Activated B cell treated with CpG ODN at 0.5 μM for 24 hours (primary cell): ENCODE results near the gene EPB41L1. TPM values are rescaled to one million over a fixed set of nuclear protein-coding genes. Genes with fewer than 3 reads are reported as not detected.

Source experiments
- ATAC-seq: fragments of 200-7000 bp; cut with Tn5 transposase; one replicate; pipeline ENCODE4 v1.10.0; 2021; ENCODE audit warnings: low read depth, mild to moderate bottlenecking, moderate library complexity
- CTCF ChIA-PET: fragments of 350-600 bp; sonication (Branson Sonifier 250); formaldehyde crosslinking; loops from one replicate; lab custom pipeline; 2021; ENCODE audit warnings: antibody characterized with exemption; lab: Charles Lee
- POLR2A ChIA-PET: fragments of 350-600 bp; sonication (Branson Sonifier 250); formaldehyde crosslinking; loops from one replicate; lab custom pipeline; 2021; ENCODE audit warnings: antibody characterized with exemption; lab: Charles Lee
- DNase-seq: peaks from one replicate; pipeline ENCODE4 v3.0.0; 2022
- H3K27ac Mint-ChIP-seq: one replicate; pipeline ENCODE4 v1.8.0; 2020; ENCODE audit warnings: mixed read lengths
- H3K27me3 Mint-ChIP-seq: one replicate; pipeline ENCODE4 v1.8.0; 2021; ENCODE audit warnings: mixed read lengths
- H3K36me3 Mint-ChIP-seq: one replicate; pipeline ENCODE4 v1.8.0; 2021; ENCODE audit warnings: low read depth, mixed read lengths
- H3K4me1 Mint-ChIP-seq: one replicate; pipeline ENCODE4 v1.8.0; 2021; ENCODE audit warnings: mixed read lengths
- H3K4me3 Mint-ChIP-seq: one replicate; pipeline ENCODE4 v1.8.0; 2020; ENCODE audit warnings: mild to moderate bottlenecking, mixed read lengths
- H3K9me3 Mint-ChIP-seq: one replicate; pipeline ENCODE4 v1.8.0; 2020; ENCODE audit warnings: mixed read lengths
- intact Hi-C: fragments of 100-400 bp; cut with micrococcal nuclease; formaldehyde crosslinking; loops from one replicate; pipeline ENCODE4 v1.15.1; 2024
- total RNA-seq: library from RNA; stranded (reverse); gene quantifications from 2 replicates; pipeline ENCODE4 v1.2.3, GENCODE V29; 2022
- TF ChIP-seq, protein P1 (sequence below): fragments of 200-600 bp; IDR thresholded peaks from one replicate; pipeline ENCODE4 v1.8.0; 2022; ENCODE audit warnings: antibody characterized with exemption, mild to moderate bottlenecking

The EPB41L1 gene
- total RNA-seq, 1 donor from 2014 or later = 0.64 TPM

DNA sequence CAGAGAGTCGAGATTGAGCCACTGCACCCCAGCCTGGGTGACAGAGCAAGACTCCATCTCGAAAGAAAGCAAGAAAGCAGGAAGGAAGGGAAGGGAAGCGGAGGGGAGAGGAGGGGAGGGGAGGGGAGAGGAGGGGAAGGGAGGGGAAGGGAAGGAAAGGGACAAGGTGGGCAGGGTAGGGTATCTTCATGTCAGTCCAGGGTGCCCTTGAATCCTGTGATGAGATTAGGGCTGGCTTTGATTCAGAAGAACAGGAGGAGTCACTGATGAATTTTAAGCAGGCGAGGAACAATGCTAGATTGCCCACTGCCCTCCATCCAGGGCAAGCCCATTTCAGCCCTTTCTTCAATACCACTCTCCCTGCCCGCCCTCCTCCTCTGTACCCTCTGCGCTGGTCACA is 35.0 kb upstream of the EPB41L1 start:
- ATAC-seq (no peak), DNase-seq (no peak)
- ChIA-PET CTCF (interaction anchor here (0.5 kb wide), 1 partner anchor 11 kb away, joined by 3 read pairs; no protein-coding TSS in a partner anchor), POLR2A (no interaction called here)
- H3K27ac Mint-ChIP-seq = no peak overlapping the region
- H3K36me3 Mint-ChIP-seq = no peaks in the 10 kb centered on the region
- H3K4me1 Mint-ChIP-seq = peaks cover 6% of the 10 kb centered on the region
- intact Hi-C loops = no loop called here
- H3K27me3 Mint-ChIP-seq = peaks cover 12% of the 10 kb centered on the region
- no peak overlapping the region for H3K4me3 Mint-ChIP-seq
- TF ChIP-seq, protein P1, sequence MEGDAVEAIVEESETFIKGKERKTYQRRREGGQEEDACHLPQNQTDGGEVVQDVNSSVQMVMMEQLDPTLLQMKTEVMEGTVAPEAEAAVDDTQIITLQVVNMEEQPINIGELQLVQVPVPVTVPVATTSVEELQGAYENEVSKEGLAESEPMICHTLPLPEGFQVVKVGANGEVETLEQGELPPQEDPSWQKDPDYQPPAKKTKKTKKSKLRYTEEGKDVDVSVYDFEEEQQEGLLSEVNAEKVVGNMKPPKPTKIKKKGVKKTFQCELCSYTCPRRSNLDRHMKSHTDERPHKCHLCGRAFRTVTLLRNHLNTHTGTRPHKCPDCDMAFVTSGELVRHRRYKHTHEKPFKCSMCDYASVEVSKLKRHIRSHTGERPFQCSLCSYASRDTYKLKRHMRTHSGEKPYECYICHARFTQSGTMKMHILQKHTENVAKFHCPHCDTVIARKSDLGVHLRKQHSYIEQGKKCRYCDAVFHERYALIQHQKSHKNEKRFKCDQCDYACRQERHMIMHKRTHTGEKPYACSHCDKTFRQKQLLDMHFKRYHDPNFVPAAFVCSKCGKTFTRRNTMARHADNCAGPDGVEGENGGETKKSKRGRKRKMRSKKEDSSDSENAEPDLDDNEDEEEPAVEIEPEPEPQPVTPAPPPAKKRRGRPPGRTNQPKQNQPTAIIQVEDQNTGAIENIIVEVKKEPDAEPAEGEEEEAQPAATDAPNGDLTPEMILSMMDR = no peak
- H3K9me3 Mint-ChIP-seq = no peaks in the 10 kb centered on the region

DNA sequence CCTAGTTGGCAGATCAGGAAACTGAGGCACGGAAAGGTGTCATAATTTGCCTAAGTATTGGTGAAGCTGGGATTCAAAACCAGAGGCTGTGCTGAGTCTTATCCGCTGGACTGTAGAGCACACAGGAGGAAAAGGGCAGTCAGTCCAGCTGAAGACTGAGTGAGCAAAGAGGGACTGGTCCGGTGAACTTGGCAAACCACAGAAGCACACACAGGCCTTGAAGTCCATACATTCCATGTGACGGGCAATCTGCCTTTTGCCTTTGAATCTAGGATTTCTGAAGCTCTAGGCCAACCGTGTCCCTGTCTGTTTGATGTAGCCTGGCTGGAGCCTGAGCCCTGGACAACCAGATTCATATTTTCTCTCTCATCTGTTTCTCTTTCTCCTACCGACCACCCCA is 34.3 kb upstream of the EPB41L1 start:
- ATAC-seq (no peak), DNase-seq (no peak)
- CTCF ChIA-PET = no interaction called here
- no peaks in the 10 kb centered on the region for H3K9me3 Mint-ChIP-seq
- peaks cover 12% of the 10 kb centered on the region for H3K27me3 Mint-ChIP-seq
- TF ChIP-seq, protein P1 = no peak
- H3K4me3 Mint-ChIP-seq = no peak overlapping the region
- H3K36me3 Mint-ChIP-seq = no peaks in the 10 kb centered on the region
- intact Hi-C loops = no loop called here
- POLR2A ChIA-PET = no interaction called here
- no peak overlapping the region for H3K27ac Mint-ChIP-seq
- H3K4me1 Mint-ChIP-seq = peaks cover 3% of the 10 kb centered on the region

DNA sequence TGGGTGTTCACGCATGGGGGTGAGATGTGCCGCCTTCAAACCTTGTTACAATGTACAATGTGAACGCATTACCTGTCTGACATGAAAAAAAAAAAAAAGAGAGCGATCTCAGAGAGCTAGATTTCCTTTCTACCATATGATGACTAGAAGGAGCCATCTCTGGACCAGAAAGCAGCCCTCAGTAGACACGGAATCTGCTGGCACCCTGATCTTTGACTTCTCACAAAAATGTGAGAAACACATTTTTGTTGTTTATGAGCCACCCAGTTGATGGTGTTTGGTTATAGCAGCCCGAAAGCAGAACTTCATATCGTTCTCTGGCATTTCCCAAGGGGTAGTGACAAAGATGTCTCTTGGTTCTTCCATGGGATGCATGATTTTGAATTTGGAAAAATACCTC is 33.5 kb upstream of the EPB41L1 start:
- TF ChIP-seq, protein P1 = no peak
- no peaks in the 10 kb centered on the region for H3K9me3 Mint-ChIP-seq
- intact Hi-C loops = no loop called here
- no peak for DNase-seq
- ChIA-PET CTCF (no interaction called here), POLR2A (no interaction called here)
- no peak overlapping the region for H3K27ac Mint-ChIP-seq
- peaks cover 7% of the 10 kb centered on the region for H3K4me1 Mint-ChIP-seq
- H3K36me3 Mint-ChIP-seq = no peaks in the 10 kb centered on the region
- H3K27me3 Mint-ChIP-seq = peaks cover 17% of the 10 kb centered on the region
- no peak overlapping the region for H3K4me3 Mint-ChIP-seq
- no peak for ATAC-seq

DNA sequence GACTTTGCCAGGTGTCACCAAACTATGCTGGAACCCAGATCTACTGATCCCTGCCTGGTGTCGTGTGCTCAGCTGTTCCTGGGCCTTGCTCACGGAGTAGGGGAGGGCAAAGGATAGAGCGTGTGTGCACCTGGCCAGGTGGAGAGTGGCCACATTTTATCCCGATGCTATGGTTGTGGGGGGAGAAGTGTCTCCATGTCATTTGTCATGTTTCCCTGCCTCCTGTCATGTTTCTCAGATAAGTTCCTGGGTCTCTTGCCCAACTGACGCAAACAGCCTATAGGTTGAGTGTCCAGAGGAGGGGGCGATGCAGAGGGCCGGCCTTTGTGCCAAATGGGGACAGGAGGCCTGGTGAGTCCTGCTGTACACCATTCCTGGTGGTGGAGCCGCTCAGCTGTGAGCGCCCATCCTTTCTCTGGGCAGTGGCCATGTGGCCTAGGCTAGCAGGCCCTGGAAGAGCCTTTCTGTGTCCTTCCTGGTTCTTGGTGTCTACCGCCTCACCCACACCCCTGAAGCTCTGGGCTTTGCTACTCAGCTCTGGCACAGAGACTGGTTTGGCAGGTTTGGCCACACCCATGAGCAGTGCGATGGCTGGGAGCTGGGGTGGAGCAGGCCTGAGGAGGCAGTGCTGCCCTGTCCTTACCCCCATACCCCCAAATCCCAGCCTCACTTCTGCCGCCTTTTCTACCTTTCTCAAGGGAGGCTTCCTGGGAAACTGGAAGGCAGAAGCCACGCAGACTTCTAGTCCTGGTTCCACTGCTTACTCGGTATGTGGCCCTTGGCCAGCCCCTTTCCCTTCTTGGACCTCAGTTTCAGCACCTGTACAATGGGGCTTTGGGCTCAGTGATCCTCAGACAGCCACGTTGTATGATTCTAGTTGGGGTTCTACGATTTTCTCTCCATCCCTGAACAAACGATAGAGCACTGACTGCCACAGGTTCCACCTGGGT is 32.3 kb upstream of the EPB41L1 start:
- CTCF ChIA-PET = no interaction called here
- Mint-ChIP-seq H3K27me3 (peaks cover 17% of the 10 kb centered on the region), H3K27ac (no peak overlapping the region), H3K4me3 (no peak overlapping the region), H3K36me3 (no peaks in the 10 kb centered on the region), H3K9me3 (no peaks in the 10 kb centered on the region), H3K4me1 (peaks cover 7% of the 10 kb centered on the region)
- TF ChIP-seq, protein P1 = no peak
- intact Hi-C loops = no loop called here
- POLR2A ChIA-PET = no interaction called here
- DNase-seq (no peak), ATAC-seq (no peak)

DNA sequence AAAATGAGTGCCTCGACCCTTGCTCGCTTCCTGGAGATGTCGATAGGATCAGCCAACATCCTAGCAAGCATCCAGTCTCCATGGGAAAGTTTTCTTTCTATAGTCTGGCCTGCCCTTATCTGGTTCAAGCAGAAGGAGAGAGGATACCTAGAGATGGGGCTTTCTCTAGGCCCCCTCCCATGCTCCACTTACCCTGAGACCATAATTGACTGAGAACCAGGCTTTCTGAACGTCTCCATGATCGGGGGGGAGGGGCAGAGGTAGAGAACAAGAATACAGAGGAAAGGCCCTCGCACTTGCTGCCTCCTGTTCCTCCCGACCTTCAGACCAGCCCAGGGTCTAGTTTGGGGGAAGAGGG is 31.6 kb upstream of the EPB41L1 start:
- ChIA-PET POLR2A (no interaction called here), CTCF (no interaction called here)

More for the DNA sequence above, 31.6 kb upstream of the EPB41L1 start:
- no peak overlapping the region for H3K4me3 Mint-ChIP-seq
- H3K9me3 Mint-ChIP-seq = no peaks in the 10 kb centered on the region
- H3K27ac Mint-ChIP-seq = no peak overlapping the region
- H3K4me1 Mint-ChIP-seq = peaks cover 7% of the 10 kb centered on the region
- ATAC-seq = no peak
- no peak for DNase-seq
- intact Hi-C loops = no loop called here
- TF ChIP-seq, protein P1 = no peak
- no peaks in the 10 kb centered on the region for H3K36me3 Mint-ChIP-seq
- H3K27me3 Mint-ChIP-seq = peaks cover 17% of the 10 kb centered on the region
